ENCODE data around the gene XXYLT1.

DNA sequence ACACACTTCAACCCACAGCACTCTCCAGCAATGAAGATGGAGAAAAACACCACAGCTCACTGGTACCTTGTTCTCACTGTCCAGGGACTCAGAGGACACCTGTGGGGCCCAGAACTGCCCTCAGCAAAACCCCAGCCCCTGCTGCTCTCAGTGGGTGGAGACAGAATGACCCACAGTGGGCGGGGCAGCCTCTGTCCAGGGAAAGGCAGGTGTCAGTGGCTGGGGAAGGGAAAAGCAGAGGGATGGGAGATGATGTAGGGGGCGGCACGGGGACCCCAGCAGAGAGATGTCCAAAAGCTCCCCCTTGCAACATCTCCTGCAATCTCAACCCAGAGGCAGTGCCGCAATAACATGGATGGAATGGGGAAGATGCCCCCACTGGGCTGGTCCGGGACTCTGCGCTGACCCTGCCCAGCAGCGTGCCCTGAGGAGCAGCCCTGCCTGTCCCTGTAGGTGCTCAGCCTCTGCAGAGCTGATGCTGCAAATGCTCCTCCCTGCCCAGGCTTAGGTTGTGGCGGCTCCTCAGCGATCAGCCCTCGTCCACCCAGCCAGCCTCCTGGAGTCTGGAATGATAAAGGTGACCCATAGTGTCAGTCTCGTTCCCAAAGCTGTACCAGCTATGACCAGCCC lies 193.9 kb downstream of the XXYLT1 start:
- TF ChIP-seq, protein P1, sequence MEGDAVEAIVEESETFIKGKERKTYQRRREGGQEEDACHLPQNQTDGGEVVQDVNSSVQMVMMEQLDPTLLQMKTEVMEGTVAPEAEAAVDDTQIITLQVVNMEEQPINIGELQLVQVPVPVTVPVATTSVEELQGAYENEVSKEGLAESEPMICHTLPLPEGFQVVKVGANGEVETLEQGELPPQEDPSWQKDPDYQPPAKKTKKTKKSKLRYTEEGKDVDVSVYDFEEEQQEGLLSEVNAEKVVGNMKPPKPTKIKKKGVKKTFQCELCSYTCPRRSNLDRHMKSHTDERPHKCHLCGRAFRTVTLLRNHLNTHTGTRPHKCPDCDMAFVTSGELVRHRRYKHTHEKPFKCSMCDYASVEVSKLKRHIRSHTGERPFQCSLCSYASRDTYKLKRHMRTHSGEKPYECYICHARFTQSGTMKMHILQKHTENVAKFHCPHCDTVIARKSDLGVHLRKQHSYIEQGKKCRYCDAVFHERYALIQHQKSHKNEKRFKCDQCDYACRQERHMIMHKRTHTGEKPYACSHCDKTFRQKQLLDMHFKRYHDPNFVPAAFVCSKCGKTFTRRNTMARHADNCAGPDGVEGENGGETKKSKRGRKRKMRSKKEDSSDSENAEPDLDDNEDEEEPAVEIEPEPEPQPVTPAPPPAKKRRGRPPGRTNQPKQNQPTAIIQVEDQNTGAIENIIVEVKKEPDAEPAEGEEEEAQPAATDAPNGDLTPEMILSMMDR (IDR thresholded peaks at IDR 0.05; ENCODE audit: low read length), result no peak
- TF ChIP-seq EZH2 (IDR thresholded peaks at IDR 0.05; ENCODE audit: borderline replicate concordance, low read length), result no peak
